Measurements from ENCODE around the gene GAB2. TPM values are rescaled to one million over a fixed set of nuclear protein-coding genes. Genes with fewer than 3 reads are reported as not detected.

GAB2 gene
- total RNA-seq, 2 experiments from 2014 or later = 10.7 to 11.9 TPM

DNA sequence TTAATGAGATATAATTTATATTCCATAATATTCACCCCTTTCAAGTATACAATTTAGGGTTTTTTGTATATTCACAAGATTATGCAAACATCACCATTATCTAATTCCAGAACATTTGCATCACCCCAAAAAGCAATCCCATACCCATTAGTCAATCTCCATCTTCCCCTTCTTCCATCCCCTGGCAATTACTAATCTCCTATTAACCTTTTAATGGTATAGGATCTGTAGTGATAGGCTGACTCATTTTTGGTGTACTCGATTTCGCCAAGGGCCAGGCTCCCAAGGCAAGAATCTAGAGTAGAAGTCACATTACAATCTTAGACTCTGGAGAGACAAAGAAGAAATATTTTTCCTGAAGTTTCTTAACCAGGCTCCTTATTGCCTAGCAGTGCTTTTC, 113.4 kb downstream of the GAB2 start:
- POLR2A ChIA-PET = no interaction called here
- Mint-ChIP-seq H3K4me3 (no peak overlapping the region), H3K27me3 (no peaks in the 10 kb centered on the region), H3K4me1 (ENCODE audit: low read depth) (no peaks in the 10 kb centered on the region), H3K36me3 (ENCODE audit: low read depth) (no peaks in the 10 kb centered on the region), H3K9me3 (no peaks in the 10 kb centered on the region), H3K27ac (no peak overlapping the region)
- CTCF ChIA-PET = no interaction called here
- Histone ChIP-seq H3K27ac (ENCODE audit: low read depth in 1 of 2, low read length in 2 of 2) (no peak overlapping the region), H3K4me1 (ENCODE audit: insufficient read depth, low read length) (no peaks in the 10 kb centered on the region), H3K36me3 (ENCODE audit: insufficient read depth, low read length) (no peaks in the 10 kb centered on the region), H3K9me3 (ENCODE audit: control insufficient read depth in 1 of 2, insufficient read depth in 1 of 2, low read length in 2 of 2) (no peaks in the 10 kb centered on the region), H3K4me3 (ENCODE audit: low read length) (no peak overlapping the region), H3K27me3 (ENCODE audit: control insufficient read depth in 1 of 2, insufficient read depth in 2 of 2, low read length in 2 of 2) (no peaks in the 10 kb centered on the region)
- intact Hi-C loops (cut with DNase I, micrococcal nuclease) = no loop called here
- TF ChIP-seq, protein P1, sequence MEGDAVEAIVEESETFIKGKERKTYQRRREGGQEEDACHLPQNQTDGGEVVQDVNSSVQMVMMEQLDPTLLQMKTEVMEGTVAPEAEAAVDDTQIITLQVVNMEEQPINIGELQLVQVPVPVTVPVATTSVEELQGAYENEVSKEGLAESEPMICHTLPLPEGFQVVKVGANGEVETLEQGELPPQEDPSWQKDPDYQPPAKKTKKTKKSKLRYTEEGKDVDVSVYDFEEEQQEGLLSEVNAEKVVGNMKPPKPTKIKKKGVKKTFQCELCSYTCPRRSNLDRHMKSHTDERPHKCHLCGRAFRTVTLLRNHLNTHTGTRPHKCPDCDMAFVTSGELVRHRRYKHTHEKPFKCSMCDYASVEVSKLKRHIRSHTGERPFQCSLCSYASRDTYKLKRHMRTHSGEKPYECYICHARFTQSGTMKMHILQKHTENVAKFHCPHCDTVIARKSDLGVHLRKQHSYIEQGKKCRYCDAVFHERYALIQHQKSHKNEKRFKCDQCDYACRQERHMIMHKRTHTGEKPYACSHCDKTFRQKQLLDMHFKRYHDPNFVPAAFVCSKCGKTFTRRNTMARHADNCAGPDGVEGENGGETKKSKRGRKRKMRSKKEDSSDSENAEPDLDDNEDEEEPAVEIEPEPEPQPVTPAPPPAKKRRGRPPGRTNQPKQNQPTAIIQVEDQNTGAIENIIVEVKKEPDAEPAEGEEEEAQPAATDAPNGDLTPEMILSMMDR (IDR thresholded peaks at IDR 0.05) = no peak
- ATAC-seq (ENCODE audit: poor library complexity) (no peak), DNase-seq (no peak)

DNA sequence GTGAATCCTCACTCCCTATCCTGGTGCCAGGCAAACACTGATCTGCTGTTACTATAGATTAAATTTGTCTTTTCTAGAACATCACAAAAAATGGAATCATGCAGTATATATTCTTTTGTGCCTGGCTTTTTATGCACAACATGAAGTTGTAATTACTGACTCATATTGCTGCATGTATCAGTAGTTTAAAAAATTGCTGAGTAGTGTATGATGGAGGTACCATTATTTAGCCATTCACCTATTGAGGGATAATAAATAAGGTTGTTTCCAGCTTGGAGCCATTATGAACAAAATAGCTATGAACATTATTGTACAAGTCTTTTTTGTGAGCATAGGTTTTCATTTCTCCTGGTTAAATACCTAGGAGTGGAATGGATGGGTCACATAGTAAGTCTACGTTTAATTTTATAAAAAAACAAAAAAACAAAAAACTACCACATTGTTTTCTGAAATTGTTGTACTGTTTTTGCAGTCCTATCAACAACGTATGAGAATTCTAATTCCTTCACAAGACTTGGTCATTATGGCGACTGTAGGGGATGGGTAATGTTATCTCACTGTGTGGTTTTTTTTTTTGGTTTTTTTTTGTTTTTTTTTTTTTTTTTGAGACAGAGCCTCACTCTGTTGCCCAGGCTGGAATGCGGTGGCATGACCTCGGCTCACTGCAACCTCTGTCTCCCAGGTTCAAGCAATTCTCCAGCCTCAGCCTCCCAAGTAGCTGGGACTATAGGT, 117.3 kb downstream of the GAB2 start:
- H3K4me3 ChIP-seq (ENCODE audit: low read length) = no peak overlapping the region
- TF ChIP-seq, protein P1 (IDR thresholded peaks at IDR 0.05) = no peak
- Mint-ChIP-seq H3K9me3 (no peaks in the 10 kb centered on the region), H3K36me3 (ENCODE audit: low read depth) (no peaks in the 10 kb centered on the region), H3K27me3 (no peaks in the 10 kb centered on the region), H3K4me1 (ENCODE audit: low read depth) (no peaks in the 10 kb centered on the region), H3K4me3 (no peak overlapping the region), H3K27ac (no peak overlapping the region)
- intact Hi-C loops (cut with DNase I, micrococcal nuclease) = no loop called here
- ATAC-seq (ENCODE audit: poor library complexity) (no peak), DNase-seq (no peak)
- no peaks in the 10 kb centered on the region for H3K36me3 ChIP-seq (ENCODE audit: insufficient read depth, low read length)
- H3K27ac ChIP-seq (ENCODE audit: low read depth in 1 of 2, low read length in 2 of 2) = no peak overlapping the region
- no peaks in the 10 kb centered on the region for H3K4me1 ChIP-seq (ENCODE audit: insufficient read depth, low read length)
- POLR2A ChIA-PET = no interaction called here
- no peaks in the 10 kb centered on the region for H3K9me3 ChIP-seq (ENCODE audit: control insufficient read depth in 1 of 2, insufficient read depth in 1 of 2, low read length in 2 of 2)
- no peaks in the 10 kb centered on the region for H3K27me3 ChIP-seq (ENCODE audit: control insufficient read depth in 1 of 2, insufficient read depth in 2 of 2, low read length in 2 of 2)
- CTCF ChIA-PET = interaction anchor here (3.1 kb wide), 1 partner anchor 10 kb away, joined by 6 read pairs; no protein-coding TSS in a partner anchor

DNA sequence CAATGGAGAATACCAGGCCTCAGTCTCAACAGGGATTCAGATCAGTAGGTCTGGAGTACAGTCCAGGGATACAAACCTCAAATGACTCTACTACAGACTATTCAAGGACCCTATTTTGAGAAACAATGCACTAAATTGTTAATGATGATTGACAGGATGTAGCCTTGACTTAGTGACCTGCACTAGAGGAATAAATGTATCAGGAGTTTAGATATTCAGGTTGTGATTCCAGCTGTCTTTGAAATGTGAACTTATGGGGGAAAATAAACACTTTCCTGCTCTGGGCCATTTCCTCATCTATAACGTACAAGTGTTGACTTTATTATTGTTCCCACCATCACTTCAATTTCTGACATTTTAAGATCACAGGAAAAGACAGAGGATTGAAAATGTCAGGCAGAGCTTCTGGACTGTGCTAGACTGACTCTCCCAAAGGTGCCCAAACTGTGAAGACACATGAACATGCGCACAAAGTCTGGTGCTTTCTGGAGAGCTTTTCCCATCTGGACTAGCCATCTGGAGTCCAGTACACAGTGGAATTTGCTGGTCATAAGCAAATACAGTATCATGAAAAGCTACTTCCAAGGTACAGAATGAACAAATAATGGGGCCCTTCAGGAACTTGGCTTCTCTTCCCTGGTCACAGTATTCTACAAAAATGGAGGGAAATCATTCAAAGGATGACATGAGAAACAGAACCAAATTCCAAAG, 118.5 kb downstream of the GAB2 start:
- no peak overlapping the region for H3K27ac Mint-ChIP-seq
- ATAC-seq (ENCODE audit: poor library complexity) = no peak
- H3K36me3 Mint-ChIP-seq (ENCODE audit: low read depth) = no peaks in the 10 kb centered on the region
- intact Hi-C loops (cut with DNase I, micrococcal nuclease) = no loop called here
- Histone ChIP-seq H3K4me3 (ENCODE audit: low read length) (no peak overlapping the region), H3K4me1 (ENCODE audit: insufficient read depth, low read length) (no peaks in the 10 kb centered on the region), H3K36me3 (ENCODE audit: insufficient read depth, low read length) (no peaks in the 10 kb centered on the region), H3K27ac (ENCODE audit: low read depth in 1 of 2, low read length in 2 of 2) (no peak overlapping the region), H3K9me3 (ENCODE audit: control insufficient read depth in 1 of 2, insufficient read depth in 1 of 2, low read length in 2 of 2) (no peaks in the 10 kb centered on the region), H3K27me3 (ENCODE audit: control insufficient read depth in 1 of 2, insufficient read depth in 2 of 2, low read length in 2 of 2) (no peaks in the 10 kb centered on the region)
- TF ChIP-seq, protein P1 (IDR thresholded peaks at IDR 0.05) = no peak
- POLR2A ChIA-PET = no interaction called here
- no peak overlapping the region for H3K4me3 Mint-ChIP-seq
- CTCF ChIA-PET = interaction anchor here (1.8 to 3.1 kb wide), 2 partner anchors 11 to 253 kb away, joined by 4 to 6 read pairs; no protein-coding TSS in a partner anchor
- no peak for DNase-seq
- H3K27me3 Mint-ChIP-seq = no peaks in the 10 kb centered on the region
- no peaks in the 10 kb centered on the region for H3K9me3 Mint-ChIP-seq
- H3K4me1 Mint-ChIP-seq (ENCODE audit: low read depth) = no peaks in the 10 kb centered on the region

Data from CD4-positive, alpha-beta T cell (primary cell).